Measurements from ENCODE around the gene TTBK2. TPM values are rescaled to one million over a fixed set of nuclear protein-coding genes. Genes with fewer than 3 reads are reported as not detected.
"Not testable (repeated sequence)": the region's sequence is repeated elsewhere in the genome, so short reads cannot be mapped to it uniquely, and the experiment has no call there.

The TTBK2 gene
- polyA plus RNA-seq, 1 experiment, result 3.3 TPM

DNA sequence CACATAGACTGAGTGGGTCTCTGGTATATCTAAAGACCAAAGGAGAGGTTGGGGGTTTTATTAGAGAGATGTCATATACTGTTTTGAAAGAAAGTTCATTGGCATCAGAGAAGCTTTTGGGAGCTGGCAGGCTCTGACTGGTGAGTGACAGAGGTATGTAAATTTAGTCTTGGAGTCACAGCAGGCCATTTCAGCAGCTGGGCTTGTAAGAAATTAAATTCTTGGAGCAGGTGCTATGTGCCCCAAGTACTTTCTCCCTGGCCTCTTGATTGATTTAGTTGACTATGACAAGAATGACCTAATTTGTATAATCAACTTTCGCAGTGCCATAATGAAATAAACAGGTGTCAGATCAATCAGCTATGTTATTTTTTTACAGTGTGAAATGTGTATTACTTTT lies 135.9 kb downstream of the TTBK2 start:
- TF ChIP-seq, protein P1, sequence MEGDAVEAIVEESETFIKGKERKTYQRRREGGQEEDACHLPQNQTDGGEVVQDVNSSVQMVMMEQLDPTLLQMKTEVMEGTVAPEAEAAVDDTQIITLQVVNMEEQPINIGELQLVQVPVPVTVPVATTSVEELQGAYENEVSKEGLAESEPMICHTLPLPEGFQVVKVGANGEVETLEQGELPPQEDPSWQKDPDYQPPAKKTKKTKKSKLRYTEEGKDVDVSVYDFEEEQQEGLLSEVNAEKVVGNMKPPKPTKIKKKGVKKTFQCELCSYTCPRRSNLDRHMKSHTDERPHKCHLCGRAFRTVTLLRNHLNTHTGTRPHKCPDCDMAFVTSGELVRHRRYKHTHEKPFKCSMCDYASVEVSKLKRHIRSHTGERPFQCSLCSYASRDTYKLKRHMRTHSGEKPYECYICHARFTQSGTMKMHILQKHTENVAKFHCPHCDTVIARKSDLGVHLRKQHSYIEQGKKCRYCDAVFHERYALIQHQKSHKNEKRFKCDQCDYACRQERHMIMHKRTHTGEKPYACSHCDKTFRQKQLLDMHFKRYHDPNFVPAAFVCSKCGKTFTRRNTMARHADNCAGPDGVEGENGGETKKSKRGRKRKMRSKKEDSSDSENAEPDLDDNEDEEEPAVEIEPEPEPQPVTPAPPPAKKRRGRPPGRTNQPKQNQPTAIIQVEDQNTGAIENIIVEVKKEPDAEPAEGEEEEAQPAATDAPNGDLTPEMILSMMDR (IDR thresholded peaks at IDR 0.05; ENCODE audit: insufficient read depth, low read depth, low read length), result no peak
- H3K27me3 ChIP-seq (ENCODE audit: control insufficient read depth, insufficient read depth, low read length), result no peaks in the 10 kb centered on the region
- CTCF ChIA-PET, result no interaction called here
- H3K36me3 ChIP-seq (ENCODE audit: control insufficient read depth, insufficient read depth, low read length), result 0 out of 2 replicates have a peak, but pooled peaks cover 1% of the 10 kb centered on the region
- POLR2A ChIA-PET, result no interaction called here
- no peak overlapping the region for H3K4me3 ChIP-seq (ENCODE audit: low read depth, low read length)
- DNase-seq (ENCODE audit: low read depth), result no peak

DNA sequence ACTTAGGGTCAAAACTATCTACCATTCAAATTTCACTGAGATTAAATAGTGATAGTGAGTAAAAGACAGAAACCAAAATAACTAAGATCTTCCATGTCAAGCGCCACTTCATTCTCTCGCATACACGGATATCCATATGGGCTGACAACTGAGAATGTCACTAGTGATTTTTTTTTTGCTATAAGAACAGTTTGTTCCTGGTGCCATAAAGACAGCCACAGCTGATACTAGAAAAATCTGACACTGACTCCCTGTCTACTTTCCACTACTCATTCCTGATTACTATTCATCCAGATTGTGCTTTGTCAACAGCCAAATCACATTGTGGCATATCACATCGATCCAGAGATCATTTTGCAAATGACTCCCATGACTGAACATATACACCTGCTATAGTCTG lies 137.9 kb downstream of the TTBK2 start:
- H3K27me3 ChIP-seq (ENCODE audit: control insufficient read depth, insufficient read depth, low read length), result no peaks in the 10 kb centered on the region
- H3K4me3 ChIP-seq (ENCODE audit: low read depth, low read length), result no peak overlapping the region
- TF ChIP-seq, protein P1 (IDR thresholded peaks at IDR 0.05; ENCODE audit: insufficient read depth, low read depth, low read length), result no peak
- CTCF ChIA-PET, result interaction anchor here (1.2 kb wide), 1 partner anchor 15 kb away, joined by 4 read pairs; no protein-coding TSS in a partner anchor
- peaks cover 1% of the 10 kb centered on the region; the same call in 1 of the 2 replicates for H3K36me3 ChIP-seq (ENCODE audit: control insufficient read depth, insufficient read depth, low read length)
- DNase-seq (ENCODE audit: low read depth), result no peak
- POLR2A ChIA-PET, result no interaction called here

DNA sequence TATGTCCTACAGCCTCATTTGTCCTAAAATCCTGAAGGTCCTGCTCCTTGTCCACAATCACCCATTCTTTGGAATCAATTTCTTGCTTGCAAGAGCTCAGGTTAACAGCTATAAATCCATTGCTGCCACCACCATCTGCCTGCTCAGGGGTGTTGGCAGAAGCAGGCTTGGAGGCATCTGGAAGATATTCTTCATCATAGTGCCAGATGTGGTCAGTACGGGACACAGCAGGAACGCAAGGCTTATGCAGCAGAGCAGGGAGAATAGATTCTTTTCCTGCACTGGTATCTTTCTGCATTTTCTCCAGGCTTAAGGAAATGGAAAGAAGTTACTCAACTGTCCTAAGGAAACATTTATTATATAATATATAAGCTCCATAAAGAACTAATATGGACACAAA lies 145.2 kb downstream of the TTBK2 start:
- no peak for DNase-seq (ENCODE audit: low read depth)
- TF ChIP-seq, protein P1 (IDR thresholded peaks at IDR 0.05; ENCODE audit: insufficient read depth, low read depth, low read length), result no peak
- Histone ChIP-seq H3K4me3 (ENCODE audit: low read depth, low read length) (no peak overlapping the region), H3K27me3 (ENCODE audit: control insufficient read depth, insufficient read depth, low read length) (no peaks in the 10 kb centered on the region), H3K36me3 (ENCODE audit: control insufficient read depth, insufficient read depth, low read length) (peaks cover 1% of the 10 kb centered on the region)
- ChIA-PET CTCF (interaction anchor here (0.8 to 1.4 kb wide), 3 partner anchors 8 to 152 kb away, joined by 3 to 4 read pairs (median 3); no protein-coding TSS in a partner anchor), POLR2A (no interaction called here)

DNA sequence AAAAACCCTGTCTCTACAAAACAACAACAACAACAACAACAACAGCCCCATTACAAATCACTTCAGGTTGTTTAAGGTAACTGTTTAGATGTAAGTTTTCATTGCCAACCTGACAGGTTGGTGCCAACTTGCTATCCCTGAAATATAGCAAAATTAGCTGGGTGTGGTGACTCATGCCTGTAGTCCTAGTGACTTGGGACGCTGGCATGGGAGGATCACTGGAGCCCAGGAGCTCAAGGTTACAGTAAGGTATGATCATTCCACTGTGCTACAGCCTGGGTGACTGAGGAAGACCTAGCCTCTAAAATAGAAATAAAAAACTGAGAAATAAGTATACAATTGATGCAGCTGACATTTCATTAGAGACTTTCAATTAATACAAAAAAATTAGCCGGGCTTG lies 147.7 kb downstream of the TTBK2 start:
- ChIA-PET CTCF (no interaction called here), POLR2A (no interaction called here)
- no peaks in the 10 kb centered on the region for H3K27me3 ChIP-seq (ENCODE audit: control insufficient read depth, insufficient read depth, low read length)
- no peak overlapping the region for H3K4me3 ChIP-seq (ENCODE audit: low read depth, low read length)
- no peak for DNase-seq (ENCODE audit: low read depth)
- peaks cover 1% of the 10 kb centered on the region for H3K36me3 ChIP-seq (ENCODE audit: control insufficient read depth, insufficient read depth, low read length)
- TF ChIP-seq, protein P1 (IDR thresholded peaks at IDR 0.05; ENCODE audit: insufficient read depth, low read depth, low read length), result no peak

DNA sequence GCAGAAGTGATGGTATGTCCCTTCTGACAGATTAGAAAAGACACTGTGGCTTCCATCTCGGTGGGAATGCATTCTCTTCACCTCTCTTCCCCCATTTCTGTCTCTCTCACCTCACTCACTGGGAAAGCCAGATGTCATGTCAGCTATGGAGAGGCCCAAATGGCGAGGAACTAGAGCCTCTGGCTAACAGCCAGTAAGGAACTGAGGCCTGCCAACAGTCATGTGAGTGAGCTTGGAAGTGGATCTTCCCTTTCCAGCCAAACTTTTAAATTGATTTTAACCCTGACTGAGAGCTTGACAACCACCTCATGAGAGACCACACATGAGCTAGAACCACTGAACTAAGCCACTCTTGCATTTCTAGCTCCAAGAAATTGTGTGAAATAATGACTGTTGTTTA lies 148.4 kb downstream of the TTBK2 start:
- DNase-seq (ENCODE audit: low read depth), result no peak
- Histone ChIP-seq H3K36me3 (ENCODE audit: control insufficient read depth, insufficient read depth, low read length) (no peaks in the 10 kb centered on the region), H3K27me3 (ENCODE audit: control insufficient read depth, insufficient read depth, low read length) (no peaks in the 10 kb centered on the region), H3K4me3 (ENCODE audit: low read depth, low read length) (no peak overlapping the region)
- ChIA-PET POLR2A (no interaction called here), CTCF (no interaction called here)
- TF ChIP-seq, protein P1 (IDR thresholded peaks at IDR 0.05; ENCODE audit: insufficient read depth, low read depth, low read length), result no peak

DNA sequence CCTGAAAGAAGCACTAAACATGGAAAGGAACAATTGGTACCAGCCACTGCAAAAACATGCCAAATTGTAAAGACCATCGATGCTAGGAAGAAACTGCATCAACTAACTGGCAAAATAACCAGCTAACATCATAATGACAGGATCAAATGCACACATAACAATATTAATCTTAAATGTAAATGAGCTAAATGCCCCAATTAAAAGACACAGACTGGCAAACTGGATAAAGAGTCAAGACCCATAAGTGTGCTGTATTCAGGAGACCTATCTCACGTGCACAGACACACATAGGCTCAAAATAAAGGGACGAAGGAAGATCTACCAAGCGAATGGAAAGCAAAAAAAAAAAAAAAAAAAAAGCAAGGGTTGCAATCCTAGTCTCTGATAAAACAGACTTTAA lies 154.5 kb downstream of the TTBK2 start:
- DNase-seq (ENCODE audit: low read depth); H3K27me3 ChIP-seq (ENCODE audit: control insufficient read depth, insufficient read depth, low read length); H3K4me3 ChIP-seq (ENCODE audit: low read depth, low read length); H3K36me3 ChIP-seq (ENCODE audit: control insufficient read depth, insufficient read depth, low read length); CTCF ChIA-PET; POLR2A ChIA-PET: not testable (repeated sequence)

DNA sequence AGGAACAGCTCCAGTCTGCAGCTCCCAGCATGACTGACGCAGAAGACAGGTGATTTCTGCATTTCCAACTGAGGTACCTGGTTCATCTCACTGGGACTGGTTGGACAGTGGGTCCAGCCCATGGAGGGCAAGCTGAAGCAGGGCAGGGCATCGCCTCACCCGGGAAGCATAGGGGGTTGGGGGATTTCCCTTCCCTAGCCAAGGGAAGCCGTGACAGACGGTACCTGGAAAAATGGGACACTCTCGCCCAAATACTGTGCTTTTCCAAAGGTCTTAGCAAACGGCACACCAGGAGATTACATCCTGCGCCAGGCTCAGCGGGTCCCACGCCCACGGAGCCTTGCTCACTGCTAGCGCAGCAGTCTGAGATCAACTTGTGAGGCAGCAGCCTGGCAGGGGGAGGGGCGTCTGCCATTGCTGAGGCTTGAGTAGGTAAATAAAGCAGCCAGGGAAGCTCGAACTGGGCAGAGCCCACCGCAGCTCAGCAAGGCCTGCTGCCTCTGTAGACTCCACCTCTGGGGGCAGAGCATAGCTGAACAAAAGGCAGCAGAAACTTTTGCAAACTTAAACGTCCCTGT lies 156.3 kb downstream of the TTBK2 start:
- H3K27me3 ChIP-seq (ENCODE audit: control insufficient read depth, insufficient read depth, low read length); H3K36me3 ChIP-seq (ENCODE audit: control insufficient read depth, insufficient read depth, low read length); DNase-seq (ENCODE audit: low read depth); CTCF ChIA-PET; H3K4me3 ChIP-seq (ENCODE audit: low read depth, low read length); POLR2A ChIA-PET: not testable (repeated sequence)

DNA sequence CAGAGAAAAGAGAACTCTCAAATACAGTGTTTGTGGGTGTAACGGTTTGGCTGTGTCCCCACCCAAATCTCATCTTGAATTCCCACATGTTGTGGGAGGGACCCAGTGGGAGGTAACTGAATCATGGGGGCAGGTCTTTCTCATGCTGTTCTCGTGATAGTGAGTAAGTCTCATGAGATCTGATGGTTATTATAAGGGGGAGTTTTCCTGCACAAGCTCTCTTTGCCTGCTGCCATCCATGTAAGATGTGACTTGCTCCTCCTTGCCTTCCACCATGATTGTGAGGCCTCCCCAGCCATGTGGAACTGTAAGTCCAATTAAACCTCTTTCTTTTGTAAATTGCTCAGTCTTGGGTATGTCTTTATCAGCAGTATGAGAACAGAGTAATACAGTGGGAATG lies 158.8 kb downstream of the TTBK2 start:
- DNase-seq (ENCODE audit: low read depth); H3K27me3 ChIP-seq (ENCODE audit: control insufficient read depth, insufficient read depth, low read length); POLR2A ChIA-PET; H3K4me3 ChIP-seq (ENCODE audit: low read depth, low read length); CTCF ChIA-PET; H3K36me3 ChIP-seq (ENCODE audit: control insufficient read depth, insufficient read depth, low read length): not testable (repeated sequence)
